Measurements from ENCODE around the gene SORL1.

DNA sequence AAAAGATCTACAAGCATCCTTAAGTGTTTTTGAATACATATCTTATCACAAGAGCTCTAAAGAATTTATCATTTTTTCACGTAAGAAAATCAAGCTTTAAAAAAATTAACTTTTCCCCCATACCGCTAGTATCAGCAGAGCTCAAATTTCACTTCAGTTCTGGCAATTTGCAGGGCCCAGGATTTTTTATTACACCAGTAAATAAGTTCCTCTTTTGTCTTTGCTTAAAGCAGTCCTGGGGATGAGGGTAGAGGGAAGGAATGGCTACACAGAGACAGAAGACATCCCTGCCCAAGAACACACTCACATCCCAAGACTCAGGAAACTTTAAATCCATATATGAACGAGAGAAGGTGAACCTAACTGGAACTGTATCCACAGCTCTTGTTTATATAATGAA is 22.6 kb upstream of the SORL1 start:
- TF ChIP-seq, protein P1, sequence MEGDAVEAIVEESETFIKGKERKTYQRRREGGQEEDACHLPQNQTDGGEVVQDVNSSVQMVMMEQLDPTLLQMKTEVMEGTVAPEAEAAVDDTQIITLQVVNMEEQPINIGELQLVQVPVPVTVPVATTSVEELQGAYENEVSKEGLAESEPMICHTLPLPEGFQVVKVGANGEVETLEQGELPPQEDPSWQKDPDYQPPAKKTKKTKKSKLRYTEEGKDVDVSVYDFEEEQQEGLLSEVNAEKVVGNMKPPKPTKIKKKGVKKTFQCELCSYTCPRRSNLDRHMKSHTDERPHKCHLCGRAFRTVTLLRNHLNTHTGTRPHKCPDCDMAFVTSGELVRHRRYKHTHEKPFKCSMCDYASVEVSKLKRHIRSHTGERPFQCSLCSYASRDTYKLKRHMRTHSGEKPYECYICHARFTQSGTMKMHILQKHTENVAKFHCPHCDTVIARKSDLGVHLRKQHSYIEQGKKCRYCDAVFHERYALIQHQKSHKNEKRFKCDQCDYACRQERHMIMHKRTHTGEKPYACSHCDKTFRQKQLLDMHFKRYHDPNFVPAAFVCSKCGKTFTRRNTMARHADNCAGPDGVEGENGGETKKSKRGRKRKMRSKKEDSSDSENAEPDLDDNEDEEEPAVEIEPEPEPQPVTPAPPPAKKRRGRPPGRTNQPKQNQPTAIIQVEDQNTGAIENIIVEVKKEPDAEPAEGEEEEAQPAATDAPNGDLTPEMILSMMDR (IDR thresholded peaks at IDR 0.05; ENCODE audit: low read depth, low read length), result no peak
- TF ChIP-seq POLR2A (IDR thresholded peaks at IDR 0.05; ENCODE audit: extremely low read depth, insufficient read length), result no peak
- TF ChIP-seq MAX (IDR thresholded peaks at IDR 0.05; ENCODE audit: low read depth, low read length), result no peak
- no peak for TF ChIP-seq MYC (IDR thresholded peaks at IDR 0.05; ENCODE audit: low read depth, low read length)
